ENCODE measurements around the gene SIRPB1.

SIRPB1 gene

GRCh38 chr20:1628621-1629020 lies 8.8 kb upstream of the SIRPB1 start:
- no peak for DNase-seq (ENCODE audit: extremely low read depth, low read depth)
- no peak for TF ChIP-seq CTCF (IDR thresholded peaks at IDR 0.05; ENCODE audit: low read depth, low read length)

GRCh38 chr20:1627200-1627550 lies 7.4 kb upstream of the SIRPB1 start:
- DNase-seq (ENCODE audit: extremely low read depth, low read depth): no peak
- TF ChIP-seq CTCF (IDR thresholded peaks at IDR 0.05; ENCODE audit: low read depth, low read length): no peak

- TF ChIP-seq CTCF (IDR thresholded peaks at IDR 0.05; ENCODE audit: low read depth, low read length): no peak
- no peak for DNase-seq (ENCODE audit: extremely low read depth, low read depth)
Measured at GRCh38 chr20:1626528-1627199, 6.9 kb upstream of the SIRPB1 start.

- no peak for DNase-seq (ENCODE audit: extremely low read depth, low read depth)
Measured at GRCh38 chr20:1625083-1625690, 5.4 kb upstream of the SIRPB1 start.

GRCh38 chr20:1623501-1624205 lies 3.8 kb upstream of the SIRPB1 start:
- no peak for DNase-seq (ENCODE audit: extremely low read depth, low read depth)
- TF ChIP-seq CTCF (IDR thresholded peaks at IDR 0.05; ENCODE audit: low read depth, low read length): no peak

More at GRCh38 chr20:1625083-1625690, 5.4 kb upstream of the SIRPB1 start:
- TF ChIP-seq CTCF (IDR thresholded peaks at IDR 0.05; ENCODE audit: low read depth, low read length): no peak

GRCh38 chr20:1622450-1622849 lies 2.6 kb upstream of the SIRPB1 start:
- DNase-seq (ENCODE audit: extremely low read depth, low read depth): no peak
- no peak for TF ChIP-seq CTCF (IDR thresholded peaks at IDR 0.05; ENCODE audit: low read depth, low read length)

- no peak for TF ChIP-seq CTCF (IDR thresholded peaks at IDR 0.05; ENCODE audit: low read depth, low read length)
- DNase-seq (ENCODE audit: extremely low read depth, low read depth): no peak
Measured at GRCh38 chr20:1621316-1621715, 1.5 kb upstream of the SIRPB1 start.
